Endothelial cell of umbilical vein (primary cell): ENCODE measurements around the gene TIMM9.

Experiments used
- EZH2 ChIP-seq: IDR thresholded peaks from 2 replicates; pipeline ENCODE4 v1.6.1; 2012; ENCODE audit warnings: borderline replicate concordance, low read depth, mild to moderate bottlenecking, moderate library complexity, low read length, inconsistent platforms; ENCODE audit not compliant: severe bottlenecking
- FOS ChIP-seq: IDR thresholded peaks from 2 replicates; pipeline ENCODE4 v1.6.1; 2011; ENCODE audit warnings: mild to moderate bottlenecking, low read length, moderate library complexity, borderline replicate concordance; ENCODE audit not compliant: insufficient read depth
- GATA2 ChIP-seq: IDR thresholded peaks from 2 replicates; pipeline ENCODE4 v1.7.0; 2011; ENCODE audit warnings: low read depth, mild to moderate bottlenecking, moderate library complexity, mixed read lengths, low read length; ENCODE audit not compliant: insufficient read length, insufficient read depth
- JUN ChIP-seq: IDR thresholded peaks from 2 replicates; pipeline ENCODE4 v1.6.1; 2011; ENCODE audit warnings: borderline replicate concordance, low read depth; ENCODE audit not compliant: insufficient read length, insufficient read depth
- MYC ChIP-seq: IDR thresholded peaks from one replicate; pipeline ENCODE4 v1.6.1; 2011; ENCODE audit warnings: mild to moderate bottlenecking, low read depth, low read length
- POLR2A ChIP-seq: IDR thresholded peaks from 2 replicates; pipeline ENCODE4 v1.6.1; 2012; ENCODE audit warnings: low read depth, mild to moderate bottlenecking, control low read depth, low read length
- POLR2AphosphoS5 ChIP-seq: IDR thresholded peaks from 2 replicates; pipeline ENCODE4 v1.6.1; 2012; ENCODE audit warnings: low read depth, mild to moderate bottlenecking, control low read depth, low read length, moderate library complexity; ENCODE audit not compliant: insufficient read depth
- TF ChIP-seq, protein P1 (sequence below), 2 donors: IDR thresholded peaks; 1 replicate in 1 of 2; 2 replicates in 1 of 2; pipeline ENCODE4 v1.5.1; 2011; ENCODE audit warnings: low read length in 2 of 2, mild to moderate bottlenecking in 2 of 2, moderate library complexity in 2 of 2, control low read depth in 1 of 2, inconsistent platforms in 1 of 2, low read depth in 1 of 2; ENCODE audit not compliant: insufficient read depth in 1 of 2; ENCODE audit errors: extremely low read depth in 1 of 2
- TF ChIP-seq, protein P2 (sequence below): IDR thresholded peaks from 2 replicates; pipeline ENCODE4 v1.6.1; 2011; ENCODE audit not compliant: insufficient read depth, insufficient read length

DNA sequence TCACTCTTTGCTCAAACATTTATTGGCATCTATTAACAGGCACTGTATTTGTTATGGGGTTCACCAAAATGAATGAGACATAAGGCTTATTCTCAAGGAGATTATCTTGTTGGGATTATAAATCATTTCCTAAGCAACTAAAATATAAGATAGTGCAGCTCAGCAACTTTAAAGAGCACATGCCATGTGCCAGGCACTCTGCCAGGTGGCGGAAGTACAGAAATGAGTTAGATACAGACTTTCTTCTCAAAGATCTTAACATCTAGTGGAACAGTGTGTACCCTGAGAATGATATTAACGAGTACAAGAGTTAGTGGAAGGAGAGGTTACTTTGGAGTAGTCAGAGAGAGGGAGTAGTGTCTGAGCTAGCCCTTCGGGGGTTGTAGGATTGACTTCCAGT is 60.0 kb downstream of the TIMM9 start:
- TF ChIP-seq, protein P1, sequence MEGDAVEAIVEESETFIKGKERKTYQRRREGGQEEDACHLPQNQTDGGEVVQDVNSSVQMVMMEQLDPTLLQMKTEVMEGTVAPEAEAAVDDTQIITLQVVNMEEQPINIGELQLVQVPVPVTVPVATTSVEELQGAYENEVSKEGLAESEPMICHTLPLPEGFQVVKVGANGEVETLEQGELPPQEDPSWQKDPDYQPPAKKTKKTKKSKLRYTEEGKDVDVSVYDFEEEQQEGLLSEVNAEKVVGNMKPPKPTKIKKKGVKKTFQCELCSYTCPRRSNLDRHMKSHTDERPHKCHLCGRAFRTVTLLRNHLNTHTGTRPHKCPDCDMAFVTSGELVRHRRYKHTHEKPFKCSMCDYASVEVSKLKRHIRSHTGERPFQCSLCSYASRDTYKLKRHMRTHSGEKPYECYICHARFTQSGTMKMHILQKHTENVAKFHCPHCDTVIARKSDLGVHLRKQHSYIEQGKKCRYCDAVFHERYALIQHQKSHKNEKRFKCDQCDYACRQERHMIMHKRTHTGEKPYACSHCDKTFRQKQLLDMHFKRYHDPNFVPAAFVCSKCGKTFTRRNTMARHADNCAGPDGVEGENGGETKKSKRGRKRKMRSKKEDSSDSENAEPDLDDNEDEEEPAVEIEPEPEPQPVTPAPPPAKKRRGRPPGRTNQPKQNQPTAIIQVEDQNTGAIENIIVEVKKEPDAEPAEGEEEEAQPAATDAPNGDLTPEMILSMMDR (IDR thresholded peaks at IDR 0.05; ENCODE audit: extremely low read depth in 1 of 2, insufficient read depth in 1 of 2, low read depth in 1 of 2, low read length in 2 of 2): no peak
- TF ChIP-seq, protein P2, sequence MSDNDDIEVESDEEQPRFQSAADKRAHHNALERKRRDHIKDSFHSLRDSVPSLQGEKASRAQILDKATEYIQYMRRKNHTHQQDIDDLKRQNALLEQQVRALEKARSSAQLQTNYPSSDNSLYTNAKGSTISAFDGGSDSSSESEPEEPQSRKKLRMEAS: no peak
- TF ChIP-seq POLR2A (no peak), EZH2 (no peak), MYC (no peak), POLR2AphosphoS5 (no peak), JUN (no peak), FOS (no peak), GATA2 (no peak)
